A673 (cell line): ENCODE results near the gene HHIPL2. TPM values are rescaled to one million over a fixed set of nuclear protein-coding genes. Genes with fewer than 3 reads are reported as not detected.

ENCODE experiments used
- BruUV-seq: library from RNA; stranded (reverse); fragments of 400-500 nt; replicated peaks from 2 replicates; lab custom pipeline; 2021; lab: Mats Ljungman, UMichigan
- CTCF ChIA-PET: fragments of 300-600 bp; sonication (Branson Sonifier 250); formaldehyde crosslinking; loops from one replicate; lab custom pipeline; 2022; ENCODE audit warnings: antibody characterized with exemption; lab: Charles Lee
- POLR2A ChIA-PET: fragments of 300-600 bp; sonication (Branson Sonifier 250); formaldehyde crosslinking; loops from one replicate; lab custom pipeline; 2022; ENCODE audit warnings: antibody characterized with exemption; ENCODE audit not compliant: low non-redundant PET; lab: Charles Lee
- DNase-seq: peaks from one replicate; pipeline ENCODE4 v3.0.0-alpha.2; 2015; ENCODE audit warnings: low spot score
- H3K27ac ChIP-seq: fragments of 200-600 bp; sonication (generic); 2 replicates; pipeline ENCODE4 v1.5.1; 2016; ENCODE audit warnings: mixed run types, low read depth, mild to moderate bottlenecking, mixed read lengths, antibody characterized with exemption, low read length; ENCODE audit not compliant: poor library complexity, severe bottlenecking
- H3K27me3 ChIP-seq: fragments of 200-600 bp; sonication (generic); replicated peaks from 2 replicates; pipeline ENCODE4 v1.6.1; 2017; ENCODE audit warnings: mixed run types, low read depth, mild to moderate bottlenecking, mixed read lengths, antibody characterized with exemption, low read length; ENCODE audit not compliant: insufficient read depth, poor library complexity
- H3K36me3 ChIP-seq: fragments of 200-600 bp; sonication (generic); 2 replicates; pipeline ENCODE4 v1.6.1; 2016; ENCODE audit warnings: mixed run types, mild to moderate bottlenecking, mixed read lengths, antibody characterized with exemption, low read length; ENCODE audit not compliant: insufficient read depth, poor library complexity, severe bottlenecking
- H3K4me1 ChIP-seq: fragments of 200-600 bp; sonication (generic); 2 replicates; pipeline ENCODE4 v1.6.1; 2017; ENCODE audit warnings: mixed run types, mild to moderate bottlenecking, mixed read lengths, antibody characterized with exemption, low read length; ENCODE audit not compliant: insufficient read depth, poor library complexity, severe bottlenecking
- H3K4me3 ChIP-seq: fragments of 200-600 bp; sonication (generic); 2 replicates; pipeline ENCODE4 v1.5.1; 2016; ENCODE audit warnings: low read depth, mixed run types, mild to moderate bottlenecking, mixed read lengths, low read length; ENCODE audit not compliant: poor library complexity, severe bottlenecking
- H3K9me3 ChIP-seq: fragments of 200-600 bp; sonication (generic); 2 replicates; pipeline ENCODE4 v1.6.1; 2016; ENCODE audit warnings: mixed run types, low read depth, mild to moderate bottlenecking, mixed read lengths, antibody characterized with exemption, low read length; ENCODE audit not compliant: poor library complexity, severe bottlenecking
- EZH2 ChIP-seq: fragments of 200-600 bp; sonication (generic); IDR thresholded peaks from 2 replicates; pipeline ENCODE4 v1.6.1; 2017; ENCODE audit warnings: borderline replicate concordance, low read depth, mild to moderate bottlenecking, mixed read lengths, antibody characterized with exemption, low read length; ENCODE audit not compliant: poor library complexity, severe bottlenecking
- intact Hi-C: fragments of 100-400 bp; cut with micrococcal nuclease; formaldehyde crosslinking; loops from one replicate; pipeline ENCODE4 v1.10.0; 2022; ENCODE audit not compliant: unreplicated experiment
- total RNA-seq: library from RNA; stranded (reverse); gene quantifications from 2 replicates; pipeline ENCODE4 v1.2.3, GENCODE V29; 2021
- TF ChIP-seq, protein P1 (sequence below): fragments of 300-800, 200-600 bp; sonication (generic); conservative IDR thresholded peaks from 2 replicates; pipeline ENCODE4 v1.5.1; 2017; ENCODE audit warnings: low read depth, mild to moderate bottlenecking, antibody characterized with exemption, low read length, moderate library complexity, mixed read lengths

HHIPL2 gene
- total RNA-seq, 1 experiment from 2014 or later = not detected

- peaks cover 5% of the 10 kb centered on the region for H3K9me3 ChIP-seq
- peaks cover 11% of the 10 kb centered on the region for H3K4me1 ChIP-seq
- TF ChIP-seq, protein P1, sequence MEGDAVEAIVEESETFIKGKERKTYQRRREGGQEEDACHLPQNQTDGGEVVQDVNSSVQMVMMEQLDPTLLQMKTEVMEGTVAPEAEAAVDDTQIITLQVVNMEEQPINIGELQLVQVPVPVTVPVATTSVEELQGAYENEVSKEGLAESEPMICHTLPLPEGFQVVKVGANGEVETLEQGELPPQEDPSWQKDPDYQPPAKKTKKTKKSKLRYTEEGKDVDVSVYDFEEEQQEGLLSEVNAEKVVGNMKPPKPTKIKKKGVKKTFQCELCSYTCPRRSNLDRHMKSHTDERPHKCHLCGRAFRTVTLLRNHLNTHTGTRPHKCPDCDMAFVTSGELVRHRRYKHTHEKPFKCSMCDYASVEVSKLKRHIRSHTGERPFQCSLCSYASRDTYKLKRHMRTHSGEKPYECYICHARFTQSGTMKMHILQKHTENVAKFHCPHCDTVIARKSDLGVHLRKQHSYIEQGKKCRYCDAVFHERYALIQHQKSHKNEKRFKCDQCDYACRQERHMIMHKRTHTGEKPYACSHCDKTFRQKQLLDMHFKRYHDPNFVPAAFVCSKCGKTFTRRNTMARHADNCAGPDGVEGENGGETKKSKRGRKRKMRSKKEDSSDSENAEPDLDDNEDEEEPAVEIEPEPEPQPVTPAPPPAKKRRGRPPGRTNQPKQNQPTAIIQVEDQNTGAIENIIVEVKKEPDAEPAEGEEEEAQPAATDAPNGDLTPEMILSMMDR = no peak
- TF ChIP-seq EZH2 = no peak
- peaks cover 2% of the 10 kb centered on the region for H3K36me3 ChIP-seq
- CTCF ChIA-PET = no interaction called here
- no peak overlapping the region for H3K4me3 ChIP-seq
- no TSS peak for BruUV-seq
- intact Hi-C loops = no loop called here
- no peaks in the 10 kb centered on the region for H3K27me3 ChIP-seq
- DNase-seq = no peak
- POLR2A ChIA-PET = no interaction called here
- H3K27ac ChIP-seq = no peak overlapping the region
Observed at GRCh38 chr1:222592171-222592570, 44.3 kb upstream of the HHIPL2 start.

- intact Hi-C loops = no loop called here
- TSS peak; percentile 72 for BruUV-seq
- peak; percentile 91 for DNase-seq
- Histone ChIP-seq H3K4me1 (peaks cover 11% of the 10 kb centered on the region), H3K9me3 (peaks cover 2% of the 10 kb centered on the region), H3K4me3 (peak within 1 kb of the TSS; percentile 63), H3K27me3 (no peaks in the 10 kb centered on the region), H3K36me3 (peaks cover 14% of the 10 kb centered on the region), H3K27ac (peak within 1 kb of the TSS; percentile 67)
- CTCF ChIA-PET = interaction anchor here (1.0 kb wide), 1 partner anchor 45 kb away, joined by 7 read pairs; no protein-coding TSS in a partner anchor
- no peak for TF ChIP-seq EZH2
- TF ChIP-seq, protein P1 = no peak
- POLR2A ChIA-PET = no interaction called here
Observed at GRCh38 chr1:222589462-222590302, 41.8 kb upstream of the HHIPL2 start, which contains the start of gene TAF1A. TAF1A (minus strand) TSS chr1:222589933.

GRCh38 chr1:222588135-222588534, 40.2 kb upstream of the HHIPL2 start:
- Histone ChIP-seq H3K4me3 (no peak overlapping the region), H3K4me1 (peaks cover 11% of the 10 kb centered on the region), H3K36me3 (peaks cover 23% of the 10 kb centered on the region), H3K27ac (no peak overlapping the region), H3K9me3 (no peaks in the 10 kb centered on the region), H3K27me3 (no peaks in the 10 kb centered on the region)
- CTCF ChIA-PET = no interaction called here
- BruUV-seq = no TSS peak
- no peak for TF ChIP-seq EZH2
- TF ChIP-seq, protein P1 = no peak
- DNase-seq = no peak
- intact Hi-C loops = no loop called here
- POLR2A ChIA-PET = no interaction called here
